HG02588 (cell line): ENCODE results near the gene OR12D1.

Experiments used
- ATAC-seq: cut with Tn5 transposase; IDR thresholded peaks from one replicate; pipeline ENCODE4 v1.9.1; 2021; ENCODE audit warnings: mild to moderate bottlenecking, moderate library complexity; ENCODE audit not compliant: unreplicated experiment

Gene OR12D1

GRCh38 chr6:29465279-29465678 lies 50.6 kb downstream of the OR12D1 start:
- ATAC-seq: no peak

DNA sequence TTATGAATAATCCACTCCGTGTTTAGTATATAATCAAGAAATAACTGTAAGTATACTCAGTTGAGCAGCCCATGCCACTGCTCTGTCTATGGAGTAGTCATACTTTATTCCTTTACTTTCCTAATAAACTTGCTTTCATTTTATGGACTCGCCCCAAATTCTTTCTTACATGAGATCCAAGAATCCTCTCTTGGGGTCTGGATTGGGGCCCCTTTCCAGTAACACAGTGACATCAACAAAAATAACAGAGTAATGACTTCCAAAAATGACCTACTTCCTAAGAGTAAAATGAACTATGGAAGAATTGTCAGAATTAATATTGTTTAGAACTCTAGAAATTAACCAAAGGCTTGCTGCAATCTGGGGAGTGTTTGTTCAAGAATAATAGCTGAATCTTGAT lies 51.1 kb downstream of the OR12D1 start:
- no peak for ATAC-seq

- ATAC-seq: no peak
Measured at GRCh38 chr6:29466241-29466640, 51.5 kb downstream of the OR12D1 start.
